GM19025 (cell line): ENCODE data around the gene SLC6A5.

Experiments
- ATAC-seq: cut with Tn5 transposase; IDR thresholded peaks from one replicate; pipeline ENCODE4 v1.9.1; 2021; ENCODE audit warnings: mild to moderate bottlenecking, low read depth, moderate library complexity; ENCODE audit not compliant: unreplicated experiment

Gene SLC6A5

DNA sequence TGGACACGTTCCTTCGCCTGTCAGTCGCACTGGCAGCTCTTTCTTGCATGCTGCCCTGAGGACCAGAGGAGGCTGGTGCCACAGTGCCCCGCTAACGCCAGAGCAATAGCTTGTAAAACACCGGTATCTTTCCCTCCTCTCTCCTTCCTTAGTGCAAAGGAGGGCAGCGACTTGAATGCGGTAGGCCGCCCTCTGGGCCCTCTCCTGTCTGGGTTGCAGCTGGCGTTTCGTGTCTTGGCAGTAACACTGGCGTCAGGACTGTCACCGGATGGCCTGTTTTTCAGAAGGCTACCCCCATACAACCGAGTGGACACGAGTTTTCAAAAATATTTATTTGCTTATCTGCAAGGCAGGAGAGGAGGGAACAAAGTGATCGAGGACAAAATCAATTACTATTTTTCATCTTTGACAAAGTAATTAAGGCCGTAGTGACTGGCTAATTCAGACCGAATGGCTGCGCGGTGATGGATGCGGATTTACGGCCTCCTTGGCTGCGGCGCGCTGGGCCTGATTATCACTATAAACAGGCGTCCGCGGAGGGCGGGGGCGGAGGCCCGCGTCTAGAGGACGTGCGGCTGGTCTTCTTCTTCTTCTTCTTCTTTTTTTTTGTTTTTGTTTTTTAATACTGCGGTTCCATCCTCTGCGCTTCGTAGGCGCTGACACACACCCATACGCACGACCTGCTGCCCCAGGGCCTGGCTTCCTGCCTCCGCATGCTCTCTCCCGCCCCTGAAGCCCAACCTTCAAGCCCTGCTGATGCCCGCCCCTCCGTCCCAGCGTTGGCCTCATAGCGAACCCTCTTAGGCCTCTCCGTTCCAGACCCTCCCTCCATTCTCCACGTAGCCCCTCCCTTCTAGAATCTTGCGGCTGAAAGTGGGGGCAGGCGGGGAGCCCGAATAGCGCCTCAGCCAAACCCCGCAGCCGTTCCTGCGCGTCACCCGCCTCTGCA is 2.9 kb upstream of the SLC6A5 start:
- ATAC-seq = no peak

DNA sequence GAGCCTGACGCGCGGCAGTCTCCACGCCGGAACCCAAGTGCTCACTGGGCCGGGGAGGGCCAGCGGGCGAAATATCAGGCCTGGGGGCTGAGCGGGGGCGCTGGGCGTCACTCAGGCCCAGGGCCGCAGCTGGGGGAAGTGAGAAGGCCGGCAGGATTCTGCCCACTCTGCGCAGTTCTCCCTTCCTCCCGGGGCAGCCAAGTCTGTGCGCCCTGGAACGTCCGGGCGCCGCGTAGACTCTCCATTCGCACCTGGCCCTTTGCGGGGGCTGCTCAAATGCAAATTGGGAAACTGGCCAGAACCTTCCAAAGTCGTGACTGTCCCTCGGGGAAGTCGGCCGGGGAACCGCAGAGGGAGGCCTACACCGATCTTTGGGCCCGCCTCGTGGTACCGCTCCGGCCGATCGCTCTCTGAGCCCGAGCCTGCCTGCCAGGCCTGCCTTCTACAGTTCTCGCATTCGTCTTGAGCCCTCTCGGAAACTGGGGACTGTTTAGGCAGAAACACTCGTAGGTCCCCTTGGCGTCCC is 2.2 kb upstream of the SLC6A5 start:
- ATAC-seq = no peak

DNA sequence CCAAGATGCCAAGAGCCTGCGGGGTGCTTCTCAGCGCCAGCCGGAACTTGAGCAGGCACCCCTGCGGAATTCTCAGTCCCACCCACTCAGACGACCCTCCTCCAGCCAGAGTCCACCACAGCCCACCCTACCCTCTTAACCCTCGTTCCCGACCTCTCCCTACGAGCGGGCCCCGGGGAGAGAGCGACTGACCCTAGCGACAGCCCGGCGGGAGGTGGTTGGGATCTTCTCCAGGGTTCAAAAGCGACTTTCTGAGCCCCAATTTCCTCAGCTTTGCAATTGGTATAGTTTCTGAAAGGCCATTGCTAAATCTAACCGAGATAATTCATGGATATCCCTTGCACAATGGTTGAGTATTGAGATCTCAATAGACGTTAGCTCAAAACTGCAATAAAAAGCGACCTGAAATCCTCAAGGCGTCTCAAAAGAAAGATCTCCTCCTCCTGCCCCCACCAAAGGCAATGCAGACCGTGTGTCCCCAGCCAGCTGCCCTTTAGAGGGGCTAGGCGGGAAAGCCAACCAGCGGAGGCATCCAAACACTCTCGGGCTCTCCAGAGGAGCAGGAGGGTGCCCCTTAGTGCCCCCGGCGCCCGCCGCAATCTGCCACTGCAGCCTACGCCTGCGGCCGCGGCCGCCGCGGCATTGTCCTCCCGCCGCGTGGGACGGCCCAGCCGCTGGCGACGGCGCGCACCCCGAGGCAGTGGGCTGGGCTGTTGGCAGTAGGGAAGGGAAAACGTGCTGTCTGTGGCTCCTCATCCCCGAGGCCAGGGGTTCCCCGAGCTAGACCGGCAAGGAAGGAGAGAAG is 1.5 kb upstream of the SLC6A5 start:
- ATAC-seq = no peak

DNA sequence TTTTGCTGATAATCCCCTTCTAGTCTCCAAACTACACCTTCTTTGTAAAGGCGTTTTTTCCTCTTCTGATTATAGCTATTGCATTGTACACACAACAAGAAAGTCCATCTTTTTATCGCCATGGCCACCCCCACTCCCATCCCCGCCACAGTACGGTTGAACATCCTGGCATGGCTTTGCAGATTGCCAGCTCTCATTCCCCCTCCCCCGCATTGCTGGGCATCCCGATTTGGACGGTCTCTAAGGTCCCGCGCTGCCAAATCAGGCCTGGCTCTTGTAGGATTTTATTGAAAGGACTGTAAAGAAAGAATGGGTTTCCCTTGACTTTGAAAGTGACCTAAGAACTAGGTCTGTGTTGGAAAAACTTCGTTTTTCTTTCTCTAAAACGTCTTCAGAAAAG is 916 bp upstream of the SLC6A5 start:
- no peak for ATAC-seq

DNA sequence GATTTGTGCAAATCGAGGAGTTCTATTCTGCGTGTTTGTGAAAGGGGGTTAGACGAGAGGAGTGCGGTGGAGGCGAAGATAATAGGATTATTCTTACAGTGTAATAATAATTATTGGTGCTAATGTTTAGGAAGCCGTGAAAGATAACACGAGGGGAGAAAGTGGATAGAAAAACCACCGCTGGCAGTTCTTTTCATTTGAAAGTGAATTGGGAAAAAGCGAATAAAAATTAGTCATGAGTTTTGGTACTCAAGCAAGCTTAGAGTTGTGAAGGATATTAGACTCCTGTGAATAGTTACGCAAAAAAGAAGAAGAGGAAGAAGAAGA is 575 bp downstream of the SLC6A5 start:
- no peak for ATAC-seq

DNA sequence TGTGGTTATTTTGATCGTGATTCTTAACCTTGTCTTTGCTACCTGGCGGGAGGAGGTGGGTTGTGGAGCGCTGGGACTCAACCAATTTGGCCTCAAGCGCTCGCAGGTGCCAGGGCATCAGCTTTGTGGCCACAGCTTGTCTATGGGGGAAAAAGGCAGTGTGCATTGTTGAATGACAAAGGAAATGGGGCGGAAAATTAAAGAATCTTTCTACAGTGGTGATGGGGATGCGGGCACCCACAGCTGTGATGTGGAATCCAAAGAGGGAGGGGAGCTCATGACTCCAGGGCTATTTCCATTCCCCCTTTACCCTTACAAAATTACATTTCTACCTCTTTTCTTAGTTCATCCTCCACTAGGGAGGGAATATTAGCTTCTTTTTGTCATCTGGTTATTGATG is 1.1 kb downstream of the SLC6A5 start:
- no peak for ATAC-seq

DNA sequence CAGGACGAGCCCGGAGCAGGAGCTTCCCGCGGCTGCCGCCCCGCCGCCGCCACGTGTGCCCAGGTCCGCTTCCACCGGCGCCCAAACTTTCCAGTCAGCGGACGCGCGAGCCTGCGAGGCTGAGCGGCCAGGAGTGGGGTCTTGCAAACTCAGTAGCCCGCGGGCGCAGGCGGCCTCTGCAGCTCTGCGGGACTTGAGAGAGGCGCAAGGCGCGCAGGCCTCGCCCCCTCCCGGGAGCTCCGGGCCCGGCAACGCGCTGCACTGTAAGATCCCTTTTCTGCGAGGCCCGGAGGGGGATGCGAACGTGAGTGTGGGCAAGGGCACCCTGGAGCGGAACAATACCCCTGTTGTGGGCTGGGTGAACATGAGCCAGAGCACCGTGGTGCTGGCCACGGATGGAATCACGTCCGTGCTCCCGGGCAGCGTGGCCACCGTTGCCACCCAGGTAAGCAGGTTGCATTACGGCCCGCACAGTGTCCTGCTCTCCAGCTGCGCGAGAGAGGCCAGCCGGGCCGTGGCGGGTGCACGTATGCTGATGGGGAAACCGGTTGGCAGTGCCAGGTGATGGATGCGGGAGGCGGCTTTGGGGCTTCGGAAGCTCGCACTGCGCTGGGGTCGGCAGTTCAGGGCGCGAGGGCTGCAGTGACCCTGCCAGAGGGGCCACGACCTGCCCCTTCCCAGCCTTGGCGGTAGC is 2.0 kb downstream of the SLC6A5 start:
- no peak for ATAC-seq

DNA sequence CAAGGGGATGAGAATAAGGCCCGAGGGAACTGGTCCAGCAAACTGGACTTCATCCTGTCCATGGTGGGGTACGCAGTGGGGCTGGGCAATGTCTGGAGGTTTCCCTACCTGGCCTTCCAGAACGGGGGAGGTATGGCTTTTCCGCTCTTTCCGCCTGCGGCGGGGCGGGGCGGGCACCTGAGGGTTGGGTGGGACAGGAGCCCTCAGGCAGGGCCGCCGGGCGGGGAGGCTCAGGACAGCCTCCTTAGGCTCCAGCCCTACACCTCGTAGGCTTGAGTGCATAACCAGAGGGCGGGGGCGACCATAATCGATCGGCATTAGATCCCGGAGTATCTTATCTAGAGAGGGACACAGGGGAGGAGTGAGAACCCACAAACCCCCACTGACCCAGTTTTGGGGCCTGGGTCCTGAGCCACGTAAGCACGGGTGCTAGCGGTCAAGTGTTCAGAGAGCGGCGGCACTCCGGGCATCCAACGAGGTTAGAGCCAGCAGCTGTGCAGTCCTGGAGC is 4.9 kb downstream of the SLC6A5 start:
- ATAC-seq = no peak

DNA sequence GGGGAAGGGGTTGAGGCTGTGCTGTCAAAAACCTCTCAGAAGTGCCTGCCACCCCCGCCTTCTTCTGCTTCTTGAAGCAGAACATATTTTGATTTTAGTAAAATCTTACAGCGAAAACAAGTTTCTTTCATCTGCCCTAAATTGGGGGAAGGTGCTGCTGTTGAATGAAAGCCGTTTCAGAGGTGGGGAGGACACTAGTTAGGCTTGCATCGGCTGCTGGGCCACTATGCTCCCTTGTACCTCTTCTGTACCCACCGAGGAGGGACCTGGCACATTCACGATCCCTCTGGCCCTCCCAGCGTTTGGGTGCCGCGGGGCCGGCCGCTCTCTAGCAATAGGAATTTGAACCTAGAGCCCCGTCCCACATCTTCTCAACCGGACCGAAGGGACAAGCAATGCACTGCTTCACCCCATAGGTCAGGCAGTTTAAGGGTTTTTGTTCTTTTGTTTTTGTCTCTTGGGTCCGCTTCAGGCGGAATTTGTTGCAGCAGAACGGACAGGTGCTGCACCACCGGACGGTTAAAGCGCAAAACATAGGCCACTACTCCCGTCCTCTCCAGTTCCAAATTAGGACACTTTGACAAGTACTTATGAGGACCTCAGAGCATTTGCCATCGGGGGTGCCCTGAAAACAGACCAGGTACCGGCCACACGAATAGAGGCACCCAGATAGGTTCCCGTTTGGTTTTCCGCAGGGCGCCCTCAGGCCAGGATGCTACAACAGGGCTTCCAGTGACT is 5.6 kb downstream of the SLC6A5 start:
- no peak for ATAC-seq

DNA sequence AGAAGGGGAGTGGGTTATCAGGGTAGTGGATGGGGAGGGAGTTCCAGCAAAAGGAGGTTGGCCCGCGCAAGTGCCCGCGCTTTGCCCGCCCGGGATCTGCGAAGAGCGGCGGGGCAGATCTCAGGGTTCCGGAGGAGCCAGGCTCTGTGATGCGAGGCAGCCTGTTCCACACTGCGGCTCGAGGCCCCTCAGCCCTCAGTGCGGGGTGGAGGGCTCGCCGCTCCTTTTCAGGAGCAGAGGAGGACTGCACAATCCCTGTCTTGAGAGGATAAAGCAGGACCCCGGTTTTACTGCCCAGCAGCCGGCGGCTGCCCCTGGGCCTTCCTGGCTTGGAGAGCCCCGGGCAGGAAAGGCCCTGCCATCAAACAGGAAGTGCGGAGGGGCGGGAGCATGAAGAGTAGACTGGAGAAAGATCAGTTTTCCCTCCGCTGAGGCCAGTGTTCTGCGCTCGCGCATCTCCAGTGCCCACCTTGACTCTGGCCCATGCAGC is 6.2 kb downstream of the SLC6A5 start:
- no peak for ATAC-seq

DNA sequence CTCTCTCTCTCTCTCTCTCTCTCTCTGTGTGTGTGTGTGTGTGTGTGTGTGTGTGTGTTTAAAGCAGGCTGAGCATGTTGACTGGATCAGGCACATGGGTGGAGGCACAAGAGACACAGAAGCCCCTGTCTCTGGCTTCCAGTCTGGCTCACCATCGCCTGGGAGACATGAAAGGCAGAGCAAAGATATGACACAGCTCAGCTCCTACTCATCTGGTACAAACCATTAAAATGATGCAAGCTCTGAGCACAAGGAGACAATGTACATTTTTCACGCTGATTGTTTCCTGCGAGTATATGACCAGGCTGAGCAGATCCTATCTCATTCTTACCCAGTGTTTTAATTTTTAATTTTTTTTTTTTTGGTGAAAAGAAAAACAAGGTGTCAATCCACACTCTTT is 9.5 kb downstream of the SLC6A5 start:
- no peak for ATAC-seq

DNA sequence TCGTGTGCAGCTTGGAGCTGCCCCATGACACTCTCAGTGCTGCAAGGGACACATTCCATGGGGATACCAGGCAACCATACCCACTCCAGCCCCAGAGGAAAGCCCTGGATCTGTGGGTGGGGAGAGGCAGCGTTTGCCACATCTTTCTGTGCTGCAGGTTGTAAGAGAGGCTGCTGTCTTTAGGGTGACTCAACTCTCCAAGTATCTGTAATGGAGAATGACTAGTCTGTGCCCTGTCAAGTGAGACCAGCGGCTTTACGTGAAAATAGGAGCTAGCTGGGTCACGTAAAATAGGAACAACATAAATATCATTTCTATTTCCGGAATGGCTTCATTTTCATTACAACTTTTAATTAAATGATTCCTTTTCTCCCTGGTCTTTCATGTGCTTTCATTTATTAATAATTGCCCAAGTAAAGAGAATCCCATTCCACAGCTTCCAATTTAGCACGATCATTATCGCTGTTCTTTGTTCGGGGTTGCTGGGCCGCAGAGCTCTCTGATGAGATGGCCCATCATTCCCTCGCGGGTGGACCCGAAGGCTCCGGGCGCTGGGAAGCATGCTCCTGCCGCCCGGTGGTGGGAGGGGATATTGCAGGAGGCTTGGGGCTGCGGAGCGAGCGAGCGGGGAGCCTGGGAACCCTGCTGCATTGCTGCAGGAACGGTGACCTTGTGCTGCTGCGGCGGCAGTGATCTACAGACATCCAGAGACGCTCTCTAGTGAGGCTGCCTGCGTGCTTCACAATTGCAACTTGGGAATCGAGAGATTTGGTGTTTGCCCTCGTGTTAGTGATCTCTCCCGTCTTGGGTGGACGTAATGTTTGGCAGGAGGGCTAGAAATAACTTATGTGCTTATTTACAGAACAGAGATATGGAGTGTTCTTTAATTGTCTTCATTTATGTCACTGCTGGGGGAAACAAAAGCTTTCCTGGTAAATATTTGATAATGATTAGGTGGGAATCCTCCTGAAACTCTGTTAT is 10.6 kb downstream of the SLC6A5 start:
- peak; percentile 95 for ATAC-seq

DNA sequence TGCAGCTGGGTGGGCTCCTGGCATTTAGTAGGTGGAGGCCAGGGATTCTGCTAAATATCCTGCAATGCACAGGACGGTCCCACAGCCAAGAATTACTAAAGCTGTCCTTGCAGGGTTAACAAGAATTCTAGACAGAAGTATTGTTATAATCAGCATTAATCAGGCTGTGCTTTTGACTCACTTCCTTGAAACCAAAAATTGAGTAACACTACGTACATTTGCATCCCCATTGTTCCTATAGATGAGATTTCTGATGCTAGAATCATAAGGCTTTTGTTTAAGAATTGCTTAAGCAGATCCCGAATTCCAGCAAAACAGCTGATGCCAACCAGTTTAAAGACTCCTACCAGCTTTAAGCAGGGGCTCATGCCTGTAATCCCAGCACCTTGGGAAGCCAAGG is 11.4 kb downstream of the SLC6A5 start:
- ATAC-seq = no peak

DNA sequence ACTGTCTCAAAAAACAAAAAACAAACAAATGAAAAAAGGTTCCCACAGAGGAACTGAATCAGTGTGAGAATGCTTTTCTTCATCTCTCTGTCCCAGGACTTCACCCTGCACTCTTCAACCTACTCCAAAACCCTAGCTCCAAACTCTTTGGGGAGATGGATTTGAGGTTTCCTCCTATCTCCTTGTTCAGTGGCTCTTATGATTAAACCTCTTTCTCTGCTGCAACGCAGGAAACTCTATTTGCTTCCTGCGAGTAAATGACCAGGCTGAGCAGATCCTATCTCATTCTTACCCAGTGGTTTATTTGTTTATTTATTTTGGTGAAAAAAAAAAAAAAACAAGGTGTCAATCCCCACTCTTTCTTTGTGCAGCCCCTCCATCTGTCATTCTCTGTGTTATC is 12.0 kb downstream of the SLC6A5 start:
- ATAC-seq = no peak

DNA sequence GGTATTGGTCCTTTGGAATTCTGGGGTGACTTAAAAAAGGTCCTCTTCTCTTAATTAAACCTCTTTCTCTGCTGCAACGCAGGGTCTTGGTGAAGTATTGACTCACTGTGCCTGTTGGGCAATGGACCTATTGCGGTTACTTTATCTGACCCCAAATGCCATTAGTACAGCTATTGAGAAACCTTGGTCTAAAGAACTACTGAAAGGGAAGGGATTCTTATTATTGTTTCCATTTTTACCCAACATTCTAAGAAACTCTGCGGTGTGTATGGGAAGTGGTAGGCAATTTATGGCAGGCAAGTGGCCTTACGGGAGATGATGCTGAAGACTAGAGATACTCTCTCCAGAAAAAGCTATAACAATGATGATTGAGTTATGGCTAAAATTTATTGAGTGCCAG is 12.5 kb downstream of the SLC6A5 start:
- no peak for ATAC-seq

DNA sequence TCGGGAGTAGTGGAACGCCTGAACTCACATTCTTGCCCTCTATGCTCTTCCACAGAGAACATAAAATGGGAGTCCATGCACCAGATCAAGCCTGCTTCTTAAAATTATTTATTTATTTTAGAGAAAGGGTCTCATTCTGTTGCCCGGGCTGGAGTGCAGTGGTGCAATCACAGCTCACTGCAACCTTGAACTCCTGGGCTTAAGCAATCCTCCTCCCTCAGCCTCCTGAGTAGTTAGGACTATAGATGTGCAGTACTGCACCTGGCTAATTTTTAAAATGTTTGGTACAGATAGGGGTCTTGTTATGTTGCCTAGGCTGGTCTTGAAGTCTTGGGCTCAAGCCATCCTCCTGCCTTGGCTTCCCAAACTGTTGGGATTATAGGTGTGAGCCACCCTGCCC is 13.0 kb downstream of the SLC6A5 start:
- no peak for ATAC-seq

DNA sequence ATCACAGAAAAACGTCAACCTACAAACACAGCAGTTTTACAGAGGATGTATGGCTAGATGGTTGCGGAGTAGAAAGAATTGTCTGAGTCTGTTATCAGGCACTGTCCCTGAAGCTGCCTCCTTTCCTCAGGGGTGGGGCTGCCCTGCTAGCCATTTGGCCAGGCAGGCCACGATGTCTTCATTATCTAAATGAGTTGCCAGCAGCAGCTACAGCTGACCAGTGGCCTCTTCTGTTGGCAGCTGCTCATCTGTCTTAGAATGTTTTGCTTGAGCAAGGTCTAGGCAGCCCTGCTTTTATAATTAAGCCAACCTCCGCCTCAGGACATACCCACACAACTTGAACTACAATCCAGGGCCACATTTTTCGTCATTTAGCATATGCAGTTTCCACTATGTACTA is 17.5 kb downstream of the SLC6A5 start:
- ATAC-seq = no peak

DNA sequence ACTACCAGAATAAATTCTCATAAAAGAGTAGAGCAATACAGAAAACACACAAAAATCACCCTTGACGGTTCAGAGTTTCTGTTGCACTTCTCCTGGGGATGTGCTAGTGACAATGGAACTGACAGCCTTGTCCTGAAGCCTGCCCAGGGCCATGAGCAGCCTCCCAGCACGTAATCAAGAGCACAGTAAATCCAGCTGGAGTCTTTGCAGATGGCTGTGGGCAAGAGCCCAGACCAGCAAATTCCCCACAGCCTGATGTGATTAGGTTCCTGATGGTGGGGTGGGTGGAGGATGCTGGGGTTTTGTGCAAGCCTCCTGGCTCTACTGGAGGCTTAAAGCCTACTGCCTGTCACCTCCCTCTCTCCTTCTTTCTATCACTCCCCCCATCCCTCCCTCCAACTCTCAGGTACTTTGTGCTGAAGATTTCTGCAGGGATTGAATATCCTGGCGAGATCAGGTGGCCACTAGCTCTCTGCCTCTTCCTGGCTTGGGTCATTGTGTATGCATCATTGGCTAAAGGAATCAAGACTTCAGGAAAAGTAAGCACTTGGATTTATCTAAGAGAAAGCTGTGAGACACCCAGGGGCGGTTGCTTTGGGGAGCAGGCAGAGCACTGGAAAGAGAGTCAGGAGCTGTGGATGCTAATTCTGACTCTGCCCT is 18.1 kb downstream of the SLC6A5 start:
- no peak for ATAC-seq
